Measurements from ENCODE around the gene WAPL.

The WAPL gene

DNA sequence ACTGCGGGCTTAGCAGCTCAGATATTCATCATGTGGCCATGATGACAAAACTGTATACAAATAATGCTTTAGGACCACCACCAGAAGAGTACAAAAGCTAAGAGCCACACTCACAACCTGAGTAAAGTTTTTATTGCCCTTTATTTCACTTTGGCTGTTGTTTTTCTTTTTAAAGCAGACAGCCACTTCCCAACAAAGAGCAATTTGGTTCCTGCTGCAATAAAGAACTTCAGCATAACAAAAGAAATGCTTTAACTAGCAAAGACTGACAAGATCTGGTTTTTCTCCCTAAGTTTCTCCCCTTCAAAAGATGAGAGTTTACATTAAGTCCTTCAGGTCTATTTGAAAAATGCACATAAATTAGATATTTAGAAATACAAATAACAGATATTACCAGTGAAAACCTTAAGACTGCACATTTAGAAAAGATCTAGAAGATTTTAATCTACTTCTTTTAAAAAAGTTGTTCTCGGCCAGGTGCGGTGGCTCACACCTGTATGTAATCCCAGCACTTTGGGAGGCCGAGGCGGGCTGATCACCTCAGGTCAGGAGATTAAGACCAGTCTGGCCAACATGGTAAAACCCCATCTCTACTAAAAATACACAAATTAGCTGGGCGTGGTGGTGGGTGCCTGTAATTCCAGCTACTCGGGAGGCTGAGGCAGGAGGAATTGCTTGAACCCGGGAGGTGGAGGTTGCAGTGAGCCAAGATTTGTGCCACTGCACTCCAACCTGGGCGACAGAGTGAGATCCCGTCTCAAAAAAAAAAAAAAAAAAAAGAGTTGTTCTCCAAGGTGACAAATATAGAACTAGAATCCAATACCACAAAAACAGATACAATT lies 59.4 kb downstream of the WAPL start:
- DNase-seq, result no peak

GRCh38 chr10:86451604-86451960 lies 70.0 kb downstream of the WAPL start:
- DNase-seq, result no peak

DNA sequence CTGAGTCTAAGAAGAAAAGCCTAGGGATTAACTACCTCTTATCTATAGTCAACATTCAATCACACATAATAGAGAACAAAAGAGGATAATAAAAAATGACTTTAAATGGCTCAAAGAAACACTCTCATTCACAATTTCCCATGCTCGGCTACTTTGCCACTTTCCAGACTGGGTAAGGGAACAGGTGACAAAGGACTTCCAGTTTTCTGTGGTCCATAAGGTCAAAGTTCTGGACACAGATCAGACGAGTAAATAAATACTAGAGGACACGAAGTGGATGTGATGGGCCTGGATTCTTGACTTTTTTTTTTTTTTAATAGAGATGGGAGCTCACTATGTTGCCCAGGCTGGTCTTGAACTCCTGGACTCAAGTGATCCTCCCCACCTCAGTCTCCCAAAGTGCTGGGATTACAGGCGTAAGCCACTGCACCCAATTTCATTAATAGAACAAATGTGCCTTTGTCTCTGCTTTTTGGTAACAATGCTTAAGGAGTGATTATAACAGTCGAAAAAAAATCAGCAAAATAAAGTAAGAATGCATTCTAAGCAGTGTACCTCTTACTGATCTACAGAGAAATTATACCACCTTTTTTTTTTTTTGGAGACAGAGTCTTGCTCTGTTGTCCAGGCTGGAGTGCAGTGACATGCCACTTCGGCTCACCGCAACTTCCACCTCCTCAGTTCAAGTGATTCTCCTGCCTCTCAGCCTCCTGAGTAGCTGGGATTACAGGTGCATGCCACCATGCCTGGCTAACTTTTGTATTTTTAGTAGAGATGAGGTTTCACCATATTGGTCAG lies 70.6 kb downstream of the WAPL start:
- no peak for DNase-seq

- peak; percentile 20 to 72 (median 67) for DNase-seq
Observed at GRCh38 chr10:86449926-86450558, 71.5 kb downstream of the WAPL start.

- peak; percentile 12 to 42 (median 34) for DNase-seq
Observed at GRCh38 chr10:86447432-86447831, 74.2 kb downstream of the WAPL start.

GRCh38 chr10:86446987-86447386 lies 74.6 kb downstream of the WAPL start:
- peak; percentile 49 to 77 (median 69) for DNase-seq

DNA sequence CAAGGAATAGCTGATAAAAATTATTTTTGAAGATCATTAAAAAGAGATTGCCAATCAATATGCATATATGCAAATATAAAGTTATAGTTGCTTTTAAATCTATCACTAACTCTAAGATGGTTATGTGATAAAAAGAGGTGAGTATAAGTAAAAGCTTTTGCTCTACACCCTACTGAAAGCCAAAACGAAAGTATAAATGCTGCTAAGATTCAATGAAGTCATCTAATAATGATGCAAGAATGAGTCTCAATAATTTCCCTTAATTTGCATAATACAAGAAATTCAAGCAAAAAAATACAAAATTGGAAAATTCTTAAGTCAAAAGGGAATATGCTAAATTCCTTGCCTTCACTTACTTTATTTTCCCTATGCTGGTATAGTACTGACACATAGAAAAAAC lies 75.2 kb downstream of the WAPL start:
- peak; percentile 21 to 83 (median 67) for DNase-seq

DNA sequence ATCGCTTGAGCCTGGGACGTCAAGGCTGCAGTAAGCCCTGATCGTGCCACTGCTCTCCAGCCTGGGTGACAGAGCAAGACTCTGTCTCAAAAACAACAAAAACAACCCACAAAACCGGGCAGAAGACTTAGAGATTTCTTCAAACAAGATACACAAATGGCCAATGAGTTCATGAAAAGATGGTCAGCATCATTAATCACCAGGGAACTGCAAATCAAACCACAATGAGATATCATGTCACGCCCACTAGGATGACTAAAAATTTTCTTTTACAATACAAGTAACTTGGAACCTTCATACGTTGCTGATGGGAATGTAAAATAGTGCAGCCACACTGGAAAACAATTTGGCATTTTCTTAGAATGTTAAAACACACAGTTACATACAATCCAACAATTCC lies 77.7 kb downstream of the WAPL start:
- peak in 2 of 3 donors; percentile 25 to 52 for DNase-seq

- no peak for DNase-seq
Observed at GRCh38 chr10:86443069-86443468, 78.5 kb downstream of the WAPL start.

GRCh38 chr10:86440874-86441843 lies 80.4 kb downstream of the WAPL start:
- peak; percentile 52 to 69 (median 59) for DNase-seq

- peak; percentile 92 to 95 (median 93) for DNase-seq
Observed at GRCh38 chr10:86439544-86439943, 82.0 kb downstream of the WAPL start.

DNA sequence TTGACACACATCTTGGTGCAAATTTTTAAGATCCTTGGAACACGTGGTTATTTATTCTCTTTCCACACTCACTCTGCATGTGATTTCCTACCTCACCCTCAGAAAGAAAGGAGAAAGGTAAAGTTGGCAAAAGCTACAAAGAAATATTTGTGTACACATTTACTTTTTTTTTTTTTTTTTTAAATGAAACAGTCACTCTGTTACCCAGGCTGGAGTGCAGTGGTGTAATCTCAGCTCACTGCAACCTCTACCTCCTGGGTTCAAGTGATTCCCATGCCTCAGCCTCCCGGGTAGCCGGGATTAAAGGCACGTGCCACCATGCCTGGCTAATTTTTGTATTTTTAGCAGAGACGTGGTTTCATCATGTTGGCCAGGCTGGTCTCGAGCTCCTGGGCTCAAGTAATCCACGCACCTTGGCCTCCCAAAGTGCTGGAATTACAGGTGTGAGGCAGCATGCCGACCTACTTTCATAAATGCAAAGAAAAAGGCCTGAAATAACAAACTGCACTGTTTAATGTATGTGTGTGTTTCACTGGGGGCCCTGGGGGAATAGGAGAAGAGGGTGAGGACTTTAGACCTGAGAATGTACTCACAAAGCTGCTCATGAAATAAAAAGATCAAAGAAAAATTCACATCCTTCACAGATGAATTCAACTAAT lies 83.4 kb downstream of the WAPL start:
- no peak for DNase-seq

DNA sequence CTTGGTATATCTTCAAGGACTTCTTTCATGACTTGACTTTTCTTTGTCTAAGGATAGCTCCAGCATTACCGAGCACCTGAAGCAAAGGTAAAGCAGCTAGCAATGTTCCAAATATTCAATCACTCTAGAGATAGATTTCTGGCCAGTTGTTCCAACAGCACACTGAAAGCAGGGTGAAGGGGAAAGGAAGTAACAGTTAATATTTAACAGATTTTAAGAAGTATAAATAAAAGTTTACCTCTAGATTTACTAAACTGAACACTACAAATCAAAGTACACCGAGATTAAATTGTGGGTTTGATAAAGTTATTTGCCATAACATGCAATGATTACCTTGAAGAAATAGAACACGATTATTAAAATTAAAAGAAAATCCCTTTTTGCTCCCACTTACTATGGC lies 84.1 kb downstream of the WAPL start:
- DNase-seq, result no peak

- no peak for DNase-seq
Observed at GRCh38 chr10:86436963-86437362, 84.6 kb downstream of the WAPL start.

- no peak for DNase-seq
Observed at GRCh38 chr10:86434656-86435055, 86.9 kb downstream of the WAPL start.

- no peak for DNase-seq
Observed at GRCh38 chr10:86423739-86424138, 97.9 kb downstream of the WAPL start.

DNA sequence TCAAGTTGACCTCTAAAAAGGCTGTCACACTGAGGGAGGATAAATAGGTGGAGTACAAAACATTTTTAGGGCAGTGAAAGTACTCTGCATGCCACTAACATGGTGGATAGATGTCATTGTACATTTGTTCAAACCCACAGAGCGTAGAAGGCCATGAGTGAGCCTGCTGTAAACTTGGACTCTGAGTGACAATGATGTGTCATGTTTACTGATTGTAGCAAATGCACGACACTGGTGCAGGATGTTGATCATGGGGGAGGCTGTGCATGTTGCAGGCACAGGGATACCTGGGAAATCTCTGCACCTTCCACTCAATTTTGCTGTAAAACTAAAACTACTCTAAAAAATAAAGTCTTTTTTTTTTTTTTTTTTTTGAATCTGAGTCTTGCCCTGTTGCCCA lies 102.5 kb downstream of the WAPL start:
- no peak for DNase-seq

GRCh38 chr10:86415583-86415982 lies 106.0 kb downstream of the WAPL start:
- no peak for DNase-seq

DNA sequence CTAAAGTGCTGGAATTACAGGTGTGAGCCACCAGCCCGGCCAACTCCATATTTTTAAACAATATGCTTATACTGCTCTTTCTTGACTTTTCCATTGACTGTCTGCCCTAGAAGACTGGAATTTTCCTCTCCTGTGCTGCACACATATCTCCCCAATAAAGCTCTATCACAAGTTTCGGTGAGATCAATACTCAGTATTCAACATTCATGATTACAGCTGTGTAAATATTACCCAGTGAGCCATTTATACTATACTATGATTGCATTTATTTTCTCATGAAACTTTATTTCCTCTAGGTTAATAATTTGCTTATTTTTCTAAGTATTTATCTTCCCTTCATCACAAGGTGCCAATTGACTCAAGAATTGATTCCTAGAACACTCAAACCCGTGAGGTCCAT lies 106.5 kb downstream of the WAPL start:
- no peak for DNase-seq

DNA sequence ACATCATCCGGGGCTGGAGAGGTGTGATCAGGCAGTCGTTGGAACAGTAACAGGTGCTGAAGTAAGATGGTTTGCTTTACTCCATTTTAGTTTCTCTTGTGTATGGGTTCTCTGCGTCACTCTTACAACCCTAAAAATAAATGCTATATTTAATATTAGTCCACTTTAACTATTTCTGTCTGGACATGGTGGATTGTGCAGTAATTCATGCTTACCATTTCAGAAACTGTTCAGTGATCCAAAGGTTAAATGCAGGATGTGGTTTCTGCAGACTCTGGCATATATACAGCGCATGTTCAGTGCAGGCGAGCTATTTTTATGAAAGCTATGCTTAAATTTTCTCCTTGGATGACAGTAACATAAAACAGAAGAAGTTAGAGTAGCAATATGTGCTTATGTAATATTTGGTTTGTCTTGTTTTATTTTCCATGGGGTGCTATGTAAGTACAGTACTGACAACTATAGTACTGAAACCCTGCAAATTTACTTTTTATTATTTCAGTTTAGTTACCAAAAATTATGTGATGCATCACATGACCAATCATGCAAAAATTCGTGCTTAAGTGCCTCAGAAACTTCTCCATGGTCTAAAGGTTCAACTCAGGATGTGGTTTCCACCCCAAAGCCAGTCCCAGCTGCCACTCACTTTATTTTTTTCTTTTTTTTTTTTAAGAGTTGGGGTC lies 108.4 kb downstream of the WAPL start:
- peak in 1 of 3 donors; percentile 24 for DNase-seq
